ENCODE results near the gene SF3B2.

- TF ChIP-seq, protein P1, sequence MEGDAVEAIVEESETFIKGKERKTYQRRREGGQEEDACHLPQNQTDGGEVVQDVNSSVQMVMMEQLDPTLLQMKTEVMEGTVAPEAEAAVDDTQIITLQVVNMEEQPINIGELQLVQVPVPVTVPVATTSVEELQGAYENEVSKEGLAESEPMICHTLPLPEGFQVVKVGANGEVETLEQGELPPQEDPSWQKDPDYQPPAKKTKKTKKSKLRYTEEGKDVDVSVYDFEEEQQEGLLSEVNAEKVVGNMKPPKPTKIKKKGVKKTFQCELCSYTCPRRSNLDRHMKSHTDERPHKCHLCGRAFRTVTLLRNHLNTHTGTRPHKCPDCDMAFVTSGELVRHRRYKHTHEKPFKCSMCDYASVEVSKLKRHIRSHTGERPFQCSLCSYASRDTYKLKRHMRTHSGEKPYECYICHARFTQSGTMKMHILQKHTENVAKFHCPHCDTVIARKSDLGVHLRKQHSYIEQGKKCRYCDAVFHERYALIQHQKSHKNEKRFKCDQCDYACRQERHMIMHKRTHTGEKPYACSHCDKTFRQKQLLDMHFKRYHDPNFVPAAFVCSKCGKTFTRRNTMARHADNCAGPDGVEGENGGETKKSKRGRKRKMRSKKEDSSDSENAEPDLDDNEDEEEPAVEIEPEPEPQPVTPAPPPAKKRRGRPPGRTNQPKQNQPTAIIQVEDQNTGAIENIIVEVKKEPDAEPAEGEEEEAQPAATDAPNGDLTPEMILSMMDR (IDR thresholded peaks at IDR 0.05), result no peak
- no peak for TF ChIP-seq POLR2A (IDR thresholded peaks at IDR 0.05)
Observed at GRCh38 chr11:66071381-66071801, 19.2 kb downstream of the SF3B2 start.

Data from upper lobe of left lung (tissue), 4 donors.